Osteoblast (primary cell): Measurements from ENCODE around the gene RYR2. TPM values are rescaled to one million over a fixed set of nuclear protein-coding genes. Genes with fewer than 3 reads are reported as not detected.

Source experiments
- DNase-seq: peaks from one replicate; pipeline ENCODE4 v3.0.0; 2011; ENCODE audit warnings: low spot score, mixed read lengths; ENCODE audit not compliant: insufficient read length; ENCODE audit errors: missing footprints
- H2AFZ ChIP-seq: 2 replicates; pipeline ENCODE4 v1.6.0; 2011; ENCODE audit warnings: mild to moderate bottlenecking, low read length
- H3K27ac ChIP-seq: 2 replicates; pipeline ENCODE4 v1.5.1; 2011; ENCODE audit warnings: mild to moderate bottlenecking, low read depth, low read length, moderate library complexity
- H3K27me3 ChIP-seq: 2 replicates; pipeline ENCODE4 v1.6.0; 2012; ENCODE audit warnings: mild to moderate bottlenecking, control low read depth, inconsistent platforms, low read length, moderate library complexity; ENCODE audit not compliant: insufficient read depth
- H3K36me3 ChIP-seq: 2 replicates; pipeline ENCODE4 v1.5.1; 2011; ENCODE audit warnings: mild to moderate bottlenecking, low read length, control low read depth, moderate library complexity; ENCODE audit not compliant: insufficient read depth
- H3K4me1 ChIP-seq: 2 replicates; pipeline ENCODE4 v1.5.1; 2011; ENCODE audit warnings: mild to moderate bottlenecking, low read length, control low read depth, moderate library complexity; ENCODE audit not compliant: insufficient read depth
- H3K4me2 ChIP-seq: 2 replicates; pipeline ENCODE4 v1.6.0; 2011; ENCODE audit warnings: mild to moderate bottlenecking, low read length; ENCODE audit not compliant: insufficient read depth
- H3K4me3 ChIP-seq: fragments of 200-600 bp; sonication (generic); 3 replicates; pipeline ENCODE4 v1.5.1; 2012; ENCODE audit warnings: mild to moderate bottlenecking, low read length, inconsistent platforms; ENCODE audit not compliant: insufficient read depth
- H3K79me2 ChIP-seq: 2 replicates; pipeline ENCODE4 v1.6.0; 2012; ENCODE audit warnings: mild to moderate bottlenecking, low read length, control low read depth, inconsistent platforms; ENCODE audit not compliant: insufficient read depth
- H3K9me3 ChIP-seq: 2 replicates; pipeline ENCODE4 v1.5.1; 2011; ENCODE audit warnings: low read depth, low read length, control low read depth
- H4K20me1 ChIP-seq: 2 replicates; pipeline ENCODE4 v1.6.0; 2012; ENCODE audit warnings: mild to moderate bottlenecking, low read length, control low read depth; ENCODE audit not compliant: insufficient read depth
- total RNA-seq: library from RNA; depleted of rRNA; stranded (reverse); fragments of >200 nt; gene quantifications from 2 replicates; pipeline ENCODE4 v1.2.3, GENCODE V29; 2012
- TF ChIP-seq, protein P1 (sequence below): IDR thresholded peaks from 2 replicates; pipeline ENCODE4 v1.5.1; 2011; ENCODE audit warnings: mild to moderate bottlenecking, low read depth, low read length, moderate library complexity; ENCODE audit errors: extremely low read depth

The RYR2 gene
- total RNA-seq, 1 donor: not detected

DNA sequence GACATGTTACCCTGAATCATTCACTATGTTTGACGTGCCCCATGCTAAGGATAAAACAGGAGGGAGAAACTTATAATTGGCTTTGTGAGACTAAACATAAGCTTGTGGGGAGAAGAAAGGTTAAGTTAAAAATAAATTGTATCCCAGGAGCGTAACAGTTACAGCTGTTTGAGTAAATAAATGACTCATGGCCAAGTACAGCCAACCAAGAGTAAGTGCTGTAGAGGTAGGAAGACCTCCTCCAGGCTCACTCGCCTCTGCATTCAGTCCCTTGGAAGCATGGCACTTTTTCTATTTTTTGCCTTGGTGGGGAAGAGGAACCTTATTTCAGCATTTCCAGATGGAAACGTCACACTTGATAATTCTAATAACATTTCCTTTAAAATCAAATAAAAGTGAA lies 732.3 kb downstream of the RYR2 start:
- no peaks in the 10 kb centered on the region for H3K4me1 ChIP-seq
- H3K4me2 ChIP-seq: no peak overlapping the region
- no peak overlapping the region for H2AFZ ChIP-seq
- TF ChIP-seq, protein P1, sequence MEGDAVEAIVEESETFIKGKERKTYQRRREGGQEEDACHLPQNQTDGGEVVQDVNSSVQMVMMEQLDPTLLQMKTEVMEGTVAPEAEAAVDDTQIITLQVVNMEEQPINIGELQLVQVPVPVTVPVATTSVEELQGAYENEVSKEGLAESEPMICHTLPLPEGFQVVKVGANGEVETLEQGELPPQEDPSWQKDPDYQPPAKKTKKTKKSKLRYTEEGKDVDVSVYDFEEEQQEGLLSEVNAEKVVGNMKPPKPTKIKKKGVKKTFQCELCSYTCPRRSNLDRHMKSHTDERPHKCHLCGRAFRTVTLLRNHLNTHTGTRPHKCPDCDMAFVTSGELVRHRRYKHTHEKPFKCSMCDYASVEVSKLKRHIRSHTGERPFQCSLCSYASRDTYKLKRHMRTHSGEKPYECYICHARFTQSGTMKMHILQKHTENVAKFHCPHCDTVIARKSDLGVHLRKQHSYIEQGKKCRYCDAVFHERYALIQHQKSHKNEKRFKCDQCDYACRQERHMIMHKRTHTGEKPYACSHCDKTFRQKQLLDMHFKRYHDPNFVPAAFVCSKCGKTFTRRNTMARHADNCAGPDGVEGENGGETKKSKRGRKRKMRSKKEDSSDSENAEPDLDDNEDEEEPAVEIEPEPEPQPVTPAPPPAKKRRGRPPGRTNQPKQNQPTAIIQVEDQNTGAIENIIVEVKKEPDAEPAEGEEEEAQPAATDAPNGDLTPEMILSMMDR: no peak
- peaks cover 2% of the 10 kb centered on the region for H3K9me3 ChIP-seq
- no peaks in the 10 kb centered on the region for H3K27me3 ChIP-seq
- H3K27ac ChIP-seq: no peak overlapping the region
- no peaks in the 10 kb centered on the region for H3K79me2 ChIP-seq
- H4K20me1 ChIP-seq: no peaks in the 10 kb centered on the region
- no peak overlapping the region for H3K4me3 ChIP-seq
- H3K36me3 ChIP-seq: no peaks in the 10 kb centered on the region
- no peak for DNase-seq

DNA sequence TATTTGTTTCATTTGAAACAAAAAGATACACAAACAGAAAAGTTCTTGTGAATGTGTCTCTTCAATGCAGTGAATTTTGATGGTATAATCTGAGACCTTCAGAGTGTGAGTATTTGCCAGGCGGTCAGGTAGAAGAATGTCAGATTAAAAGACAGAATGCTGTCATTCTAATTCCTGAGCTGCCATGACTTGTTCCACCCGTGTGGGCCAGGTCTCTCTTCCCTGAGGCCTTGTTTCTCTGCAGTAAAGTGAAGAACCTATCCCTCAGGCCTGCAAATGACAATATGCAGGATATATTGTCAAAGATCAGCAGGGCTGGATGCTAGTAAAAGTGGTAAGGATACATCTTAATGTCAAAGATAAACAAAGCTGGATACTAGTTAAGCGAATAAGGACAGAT lies 737.4 kb downstream of the RYR2 start:
- Histone ChIP-seq H4K20me1 (no peaks in the 10 kb centered on the region), H3K4me3 (no peak overlapping the region), H3K4me1 (no peaks in the 10 kb centered on the region), H3K79me2 (no peaks in the 10 kb centered on the region), H3K27ac (no peak overlapping the region), H3K4me2 (no peak overlapping the region), H3K9me3 (peaks cover 2% of the 10 kb centered on the region), H3K27me3 (no peaks in the 10 kb centered on the region), H2AFZ (no peak overlapping the region), H3K36me3 (no peaks in the 10 kb centered on the region)
- no peak for DNase-seq
- TF ChIP-seq, protein P1: no peak

DNA sequence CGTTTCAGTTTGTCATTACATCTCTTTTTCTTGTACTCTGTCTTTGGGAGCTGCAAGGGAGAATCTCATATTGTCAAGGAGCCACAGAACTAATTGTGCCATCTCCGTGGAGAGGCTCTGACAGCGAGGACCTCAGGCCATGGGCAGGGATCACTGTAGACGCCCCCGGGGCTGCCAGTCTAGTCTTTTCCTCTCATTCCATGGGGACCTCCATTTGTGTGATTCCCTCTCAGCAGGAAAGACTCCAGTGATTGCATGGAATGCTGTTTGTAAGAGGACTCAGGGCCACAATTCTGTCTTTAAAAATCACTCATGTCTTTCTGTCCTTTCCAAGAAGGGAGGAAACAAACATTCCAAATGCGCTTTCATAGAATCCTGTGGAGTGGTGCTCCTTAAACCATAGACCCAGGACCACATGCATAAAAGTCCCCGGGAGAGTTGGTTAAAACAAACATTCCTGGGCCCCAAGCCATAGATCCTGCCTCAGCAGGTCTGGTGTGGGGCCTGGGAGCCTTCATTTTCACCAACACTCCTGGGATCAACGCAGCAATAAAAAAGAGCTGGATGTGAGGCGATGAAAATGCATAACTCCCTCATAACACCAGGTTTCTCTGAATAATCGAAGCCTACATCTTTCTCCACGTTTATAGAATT lies 744.2 kb downstream of the RYR2 start:
- Histone ChIP-seq H2AFZ (no peak overlapping the region), H3K27me3 (no peaks in the 10 kb centered on the region), H3K36me3 (no peaks in the 10 kb centered on the region), H3K9me3 (no peaks in the 10 kb centered on the region), H4K20me1 (no peaks in the 10 kb centered on the region), H3K4me2 (no peak overlapping the region), H3K27ac (no peak overlapping the region), H3K4me1 (no peaks in the 10 kb centered on the region), H3K79me2 (no peaks in the 10 kb centered on the region), H3K4me3 (no peak overlapping the region)
- DNase-seq: no peak
- TF ChIP-seq, protein P1: no peak

DNA sequence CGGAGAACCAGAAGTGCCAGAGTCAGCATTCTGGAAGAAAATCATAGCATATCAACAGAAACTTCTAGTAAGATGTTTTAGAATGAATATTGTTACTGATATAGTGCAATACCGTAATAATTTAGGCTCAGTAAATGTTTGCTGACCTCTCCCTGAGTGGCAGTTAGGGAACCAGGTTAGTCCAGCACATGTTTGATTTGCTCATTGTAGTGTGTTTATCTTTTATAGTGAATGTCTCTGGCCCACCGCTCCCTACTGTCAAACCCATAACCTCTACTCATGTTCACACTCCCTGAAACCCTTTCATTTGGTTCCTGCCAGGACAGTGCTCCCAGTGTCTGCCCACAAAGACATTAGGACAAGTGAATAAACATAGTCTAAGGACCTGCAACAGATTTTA lies 746.1 kb downstream of the RYR2 start:
- no peak overlapping the region for H3K27ac ChIP-seq
- no peaks in the 10 kb centered on the region for H3K27me3 ChIP-seq
- no peaks in the 10 kb centered on the region for H3K36me3 ChIP-seq
- TF ChIP-seq, protein P1: no peak
- no peaks in the 10 kb centered on the region for H4K20me1 ChIP-seq
- H3K79me2 ChIP-seq: no peaks in the 10 kb centered on the region
- no peak overlapping the region for H2AFZ ChIP-seq
- H3K4me2 ChIP-seq: no peak overlapping the region
- no peaks in the 10 kb centered on the region for H3K9me3 ChIP-seq
- no peaks in the 10 kb centered on the region for H3K4me1 ChIP-seq
- H3K4me3 ChIP-seq: no peak overlapping the region
- no peak for DNase-seq
